HCT116 (cell line): ENCODE measurements around the gene FAF2. TPM values are rescaled to one million over a fixed set of nuclear protein-coding genes. Genes with fewer than 3 reads are reported as not detected.

Experiments
- ATAC-seq: fragments of 200-7000 bp; cut with Tn5 transposase; 2 replicates; pipeline ENCODE4 v1.9.1; 2020; ENCODE audit warnings: mild to moderate bottlenecking, moderate library complexity
- BruUV-seq: library from RNA; stranded (reverse); fragments of 400-500 nt; replicated peaks from 2 replicates; lab custom pipeline; 2021; lab: Mats Ljungman, UMichigan
- CTCF ChIA-PET: fragments of 300-600 bp; sonication (Branson Sonifier 250); formaldehyde crosslinking; loops from one replicate; lab custom pipeline; 2021; ENCODE audit warnings: antibody characterized with exemption; lab: Charles Lee
- POLR2A ChIA-PET: fragments of 300-600, 350-600 bp; sonication (Branson Sonifier 250); formaldehyde crosslinking; loops from one replicate; lab custom pipeline; 2021; ENCODE audit warnings: antibody characterized with exemption; lab: Charles Lee
- RAD21 ChIA-PET, 2 experiments: fragments of 300-600 bp; sonication (Branson Sonifier 250); formaldehyde crosslinking; loops; one replicate each; lab custom pipeline; 2023; ENCODE audit warnings: low total read pairs in 2 of 2; ENCODE audit not compliant: uncharacterized antibody in 2 of 2, unreplicated experiment in 2 of 2, low non-redundant PET in 1 of 2; lab: Charles Lee
- DNase-seq: peaks from one replicate; pipeline ENCODE4 v3.0.0-alpha.2; 2010; ENCODE audit warnings: low read depth, low spot score
- H2AFZ ChIP-seq: fragments of 200-600 bp; shearing (Covaris generic), sonication (generic); 2 replicates; pipeline ENCODE4 v1.6.1; 2017; ENCODE audit warnings: low read depth, mixed run types, mixed read lengths, antibody characterized with exemption, low read length; ENCODE audit not compliant: poor library complexity, severe bottlenecking
- H3K27ac ChIP-seq: 2 replicates; pipeline ENCODE4 v1.5.1; 2012; ENCODE audit warnings: low read depth, low read length
- H3K27me3 ChIP-seq: fragments of 200-600 bp; sonication (generic); 2 replicates; pipeline ENCODE4 v1.6.1; 2016; ENCODE audit warnings: mixed run types, low read length, mixed read lengths; ENCODE audit not compliant: insufficient read depth
- H3K36me3 ChIP-seq, 2 experiments: fragments of 200-500 bp in 1 of 2; fragments of 200-600 bp in 1 of 2; sonication (Bioruptor generic) in 1 of 2; sonication (generic) in 1 of 2; 2 replicates each; pipeline versions ENCODE4 v1.5.1 to v1.6.1; 2014 to 2016; ENCODE audit warnings: low read length in 2 of 2, inconsistent platforms in 1 of 2, mixed read lengths in 1 of 2, mixed run types in 1 of 2; ENCODE audit not compliant: insufficient read depth in 2 of 2, control insufficient read depth in 1 of 2
- H3K4me1 ChIP-seq, 2 experiments: fragments of 200-600 bp in 1 of 2; sonication (generic) in 1 of 2; 2 replicates each; pipeline versions ENCODE4 v1.5.1 to v1.6.1; 2012 to 2017; ENCODE audit warnings: low read length in 2 of 2, inconsistent platforms in 1 of 2, mild to moderate bottlenecking in 1 of 2, mixed read lengths in 1 of 2, mixed run types in 1 of 2, moderate library complexity in 1 of 2; ENCODE audit not compliant: insufficient read depth in 2 of 2, control insufficient read depth in 1 of 2
- H3K4me2 ChIP-seq: fragments of 200-600 bp; sonication (generic); 2 replicates; pipeline ENCODE4 v1.6.1; 2017; ENCODE audit warnings: mixed run types, low read length, mixed read lengths
- H3K4me3 ChIP-seq, 2 experiments: fragments of 200-600 bp in 1 of 2; sonication (generic) in 1 of 2; replicated peaks in 1 of 2; 2 replicates each; pipeline ENCODE4 v1.5.1; 2011 to 2016; ENCODE audit warnings: low read length in 2 of 2, control low read depth in 1 of 2, low read depth in 1 of 2, mild to moderate bottlenecking in 1 of 2, mixed read lengths in 1 of 2, mixed run types in 1 of 2
- H3K79me2 ChIP-seq: fragments of 200-600 bp; sonication (generic); 2 replicates; pipeline ENCODE4 v1.6.1; 2017; ENCODE audit warnings: mild to moderate bottlenecking, mixed run types, low read length, moderate library complexity, mixed read lengths; ENCODE audit not compliant: insufficient read depth
- H3K9ac ChIP-seq: fragments of 200-600 bp; sonication (generic); 2 replicates; pipeline ENCODE4 v1.6.1; 2016; ENCODE audit warnings: low read length, mixed read lengths
- H3K9me2 ChIP-seq: fragments of 200-600 bp; sonication (generic), shearing (Covaris generic); 2 replicates; pipeline ENCODE4 v1.6.1; 2017; ENCODE audit warnings: mixed run types, mild to moderate bottlenecking, moderate library complexity; ENCODE audit not compliant: insufficient read depth
- H3K9me3 ChIP-seq, 2 experiments: fragments of 200-500 bp in 1 of 2; fragments of 200-600 bp in 1 of 2; sonication (Bioruptor generic) in 1 of 2; sonication (generic) in 1 of 2; 2 replicates each; pipeline ENCODE4 v1.6.1; 2014 to 2017; ENCODE audit warnings: low read length in 2 of 2, mixed read lengths in 2 of 2, inconsistent platforms in 1 of 2, low read depth in 1 of 2, mild to moderate bottlenecking in 1 of 2, mixed run types in 1 of 2, moderate library complexity in 1 of 2; ENCODE audit not compliant: control insufficient read depth in 1 of 2, insufficient read depth in 1 of 2
- H4K20me1 ChIP-seq: fragments of 200-600 bp; sonication (generic), shearing (Covaris generic); 2 replicates; pipeline ENCODE4 v1.6.1; 2017; ENCODE audit warnings: mixed run types, mild to moderate bottlenecking, moderate library complexity; ENCODE audit not compliant: insufficient read depth
- CBX3 ChIP-seq: IDR thresholded peaks from 2 replicates; pipeline ENCODE4 v1.6.1; 2012; ENCODE audit warnings: low read depth
- CEBPB ChIP-seq: IDR thresholded peaks from 2 replicates; pipeline ENCODE4 v1.6.1; 2012; ENCODE audit warnings: low read depth
- EZH2 ChIP-seq: fragments of 200-600 bp; sonication (generic); IDR thresholded peaks from 2 replicates; pipeline ENCODE4 v1.6.1; 2017; ENCODE audit warnings: antibody characterized with exemption, mixed run types
- EZH2phosphoT487 ChIP-seq: fragments of 200-600 bp; IDR thresholded peaks from 2 replicates; pipeline ENCODE4 v1.6.1; 2018; ENCODE audit warnings: antibody characterized with exemption, borderline replicate concordance
- FOSL1 ChIP-seq: IDR thresholded peaks from 2 replicates; pipeline ENCODE4 v1.6.1; 2012; ENCODE audit warnings: low read depth
- JUND ChIP-seq: IDR thresholded peaks from 2 replicates; pipeline ENCODE4 v1.6.1; 2012
- MAX ChIP-seq: IDR thresholded peaks from 2 replicates; pipeline ENCODE4 v1.6.1; 2012
- POLR2A ChIP-seq: IDR thresholded peaks from 2 replicates; pipeline ENCODE4 v1.7.0; 2011; ENCODE audit warnings: borderline replicate concordance; ENCODE audit not compliant: insufficient read depth, insufficient read length; ENCODE audit errors: extremely low read depth
- POLR2AphosphoS5 ChIP-seq: IDR thresholded peaks from 2 replicates; pipeline ENCODE4 v1.6.1; 2011; ENCODE audit warnings: mild to moderate bottlenecking, low read depth, low read length, moderate library complexity
- RAD21 ChIP-seq: IDR thresholded peaks from 2 replicates; pipeline ENCODE4 v1.6.1; 2012; ENCODE audit warnings: low read depth, mild to moderate bottlenecking
- SRF ChIP-seq: IDR thresholded peaks from 2 replicates; pipeline ENCODE4 v1.6.1; 2012; ENCODE audit warnings: low read depth
- ZBTB33 ChIP-seq: IDR thresholded peaks from 2 replicates; pipeline ENCODE4 v1.6.1; 2011; ENCODE audit warnings: mild to moderate bottlenecking, low read length, moderate library complexity; ENCODE audit not compliant: insufficient replicate concordance; ENCODE audit errors: extremely low read depth
- ZFX ChIP-seq: fragments of 450-650 bp; IDR thresholded peaks from 2 replicates; pipeline ENCODE4 v1.6.1; 2017
- intact Hi-C: fragments of 100-400 bp; cut with micrococcal nuclease; formaldehyde crosslinking; loops from 2 replicates; pipeline ENCODE4 v1.10.0; 2022
- total RNA-seq: library from RNA; stranded (reverse); gene quantifications from one replicate; pipeline ENCODE4 v1.2.1, GENCODE V29; 2021; ENCODE audit not compliant: unreplicated experiment

The FAF2 gene
- total RNA-seq, 1 experiment from 2014 or later = 51.9 TPM

- DNase-seq (no peak), ATAC-seq (peak; percentile 57; the same call in 1 of the 2 replicates)
- no TSS peak for BruUV-seq
- ChIA-PET RAD21 (no interaction called here), CTCF (interaction anchor here (0.6 kb wide), 1 partner anchor 59 kb away, joined by 3 read pairs; no protein-coding TSS in a partner anchor), POLR2A (no interaction called here)
- no peak for TF ChIP-seq CBX3
- TF ChIP-seq POLR2AphosphoS5 = no peak
- TF ChIP-seq EZH2phosphoT487 = no peak
- no peak for TF ChIP-seq ZFX
- no peak; the same call in 1 of the 2 replicates for TF ChIP-seq RAD21
- no peak for TF ChIP-seq EZH2
- no peak for TF ChIP-seq POLR2A
- no peak for TF ChIP-seq MAX
- no peak for TF ChIP-seq JUND
- TF ChIP-seq CEBPB = no peak
- TF ChIP-seq ZBTB33 = no peak
- TF ChIP-seq SRF = no peak
- no peak for TF ChIP-seq FOSL1
- no peaks in the 10 kb centered on the region for H3K27me3 ChIP-seq
- intact Hi-C loops = no loop called here
- no peak overlapping the region for H3K4me3 ChIP-seq
- no peaks in the 10 kb centered on the region for H3K4me1 ChIP-seq
- H3K9ac ChIP-seq = no peak overlapping the region
- no peaks in the 10 kb centered on the region for H3K9me2 ChIP-seq
- H4K20me1 ChIP-seq = no peaks in the 10 kb centered on the region
- no peak overlapping the region for H3K4me2 ChIP-seq
- no peaks in the 10 kb centered on the region for H3K9me3 ChIP-seq
- H3K27ac ChIP-seq = no peak overlapping the region
- H3K79me2 ChIP-seq = peaks cover 48% of the 10 kb centered on the region
- peaks cover 26 to 57% of the 10 kb centered on the region in 2 experiments for H3K36me3 ChIP-seq
- no peak overlapping the region for H2AFZ ChIP-seq
Observed at GRCh38 chr5:176490301-176490700, 42.1 kb downstream of the FAF2 start.
